ENCODE results near the gene PTGIR.

DNA sequence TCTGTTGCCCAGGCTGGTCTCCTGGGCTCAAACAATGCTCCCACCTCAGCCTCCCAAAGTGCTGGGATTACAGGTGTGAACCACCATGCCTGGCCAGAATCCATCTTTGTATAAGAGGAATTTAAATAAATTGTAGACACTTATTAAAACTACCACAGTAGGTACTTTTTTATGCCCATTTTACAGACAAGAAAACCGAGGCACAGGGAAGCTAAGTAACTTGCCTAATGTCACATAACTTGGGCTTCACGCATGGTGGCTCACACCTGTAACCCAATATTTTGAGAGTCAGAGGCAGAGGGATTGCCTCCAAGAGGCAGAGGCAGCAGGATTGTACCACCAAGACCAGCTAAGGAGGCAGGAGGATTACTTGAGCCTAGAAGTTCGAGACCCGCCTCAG, 46.4 kb downstream of the PTGIR start:
- TF ChIP-seq, protein P1, sequence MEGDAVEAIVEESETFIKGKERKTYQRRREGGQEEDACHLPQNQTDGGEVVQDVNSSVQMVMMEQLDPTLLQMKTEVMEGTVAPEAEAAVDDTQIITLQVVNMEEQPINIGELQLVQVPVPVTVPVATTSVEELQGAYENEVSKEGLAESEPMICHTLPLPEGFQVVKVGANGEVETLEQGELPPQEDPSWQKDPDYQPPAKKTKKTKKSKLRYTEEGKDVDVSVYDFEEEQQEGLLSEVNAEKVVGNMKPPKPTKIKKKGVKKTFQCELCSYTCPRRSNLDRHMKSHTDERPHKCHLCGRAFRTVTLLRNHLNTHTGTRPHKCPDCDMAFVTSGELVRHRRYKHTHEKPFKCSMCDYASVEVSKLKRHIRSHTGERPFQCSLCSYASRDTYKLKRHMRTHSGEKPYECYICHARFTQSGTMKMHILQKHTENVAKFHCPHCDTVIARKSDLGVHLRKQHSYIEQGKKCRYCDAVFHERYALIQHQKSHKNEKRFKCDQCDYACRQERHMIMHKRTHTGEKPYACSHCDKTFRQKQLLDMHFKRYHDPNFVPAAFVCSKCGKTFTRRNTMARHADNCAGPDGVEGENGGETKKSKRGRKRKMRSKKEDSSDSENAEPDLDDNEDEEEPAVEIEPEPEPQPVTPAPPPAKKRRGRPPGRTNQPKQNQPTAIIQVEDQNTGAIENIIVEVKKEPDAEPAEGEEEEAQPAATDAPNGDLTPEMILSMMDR (IDR thresholded peaks at IDR 0.05; ENCODE audit: low read depth, low read length), result no peak
- no peak for TF ChIP-seq EZH2phosphoT487 (IDR thresholded peaks at IDR 0.05; ENCODE audit: low read depth)

Measured in OCI-LY3 (cell line).